EH (cell line): ENCODE results near the gene TIMM17B.

Source experiments
- DNase-seq: peaks from one replicate; pipeline ENCODE4 v3.0.0-alpha.2; 2015; ENCODE audit warnings: low read depth

Gene TIMM17B

DNA sequence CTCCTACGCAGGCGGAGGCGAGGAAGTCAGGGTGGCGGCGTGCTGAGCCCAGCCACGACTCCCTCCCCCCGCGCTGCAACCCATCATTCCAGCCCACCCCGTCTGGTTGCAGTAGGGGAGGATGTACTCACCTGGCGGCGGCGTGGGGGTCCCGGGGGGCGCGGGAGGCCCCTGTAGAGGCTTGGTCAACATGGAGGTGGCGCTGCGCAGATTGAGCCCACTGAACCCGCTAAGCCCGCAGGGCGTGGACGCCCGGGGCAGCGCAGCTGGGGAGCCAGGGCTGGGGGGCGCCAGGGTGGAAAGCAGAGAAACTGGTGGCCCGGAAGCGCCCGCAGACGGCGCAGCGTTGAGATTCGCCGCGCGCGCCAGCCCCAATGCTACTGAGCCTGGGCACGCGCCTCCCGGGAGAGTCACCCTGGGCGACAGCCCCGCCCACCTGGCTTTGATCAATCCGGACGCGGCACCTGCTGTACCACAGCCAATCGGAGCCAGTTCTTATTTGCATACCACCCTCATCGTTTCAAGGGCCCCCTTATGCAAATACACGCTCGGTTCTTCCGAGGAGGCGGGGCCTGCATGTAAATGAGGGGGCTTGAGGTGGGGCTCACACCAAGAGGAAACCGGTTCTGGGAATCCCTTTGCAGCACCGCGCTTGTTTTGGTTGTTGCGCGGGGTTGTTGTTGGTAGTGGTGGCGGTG is 21.2 kb upstream of the TIMM17B start, which contains the start of gene PIM2:
Gene PIM2, minus strand, starts transcription at position 382 of the 698 bp plus-strand sequence. Its CDS starts 190 bp downstream, at position 192.
- DNase-seq = peak; percentile 88

DNA sequence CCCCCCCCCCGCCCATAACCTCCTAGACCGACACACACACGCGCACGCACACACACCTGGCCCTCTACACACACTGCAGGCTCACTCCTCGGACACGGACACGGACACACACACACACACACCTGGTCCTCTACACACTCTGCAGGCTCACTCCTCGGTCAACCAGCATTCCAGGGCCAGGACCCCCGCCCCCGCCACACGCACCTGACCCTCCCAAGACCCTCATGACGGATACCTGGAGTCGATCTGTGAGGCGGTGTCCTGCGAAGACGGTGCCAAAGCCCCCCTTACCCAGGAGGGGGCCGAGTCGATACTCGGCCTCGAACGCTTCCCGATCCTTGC is 20.7 kb upstream of the TIMM17B start:
- no peak for DNase-seq

DNA sequence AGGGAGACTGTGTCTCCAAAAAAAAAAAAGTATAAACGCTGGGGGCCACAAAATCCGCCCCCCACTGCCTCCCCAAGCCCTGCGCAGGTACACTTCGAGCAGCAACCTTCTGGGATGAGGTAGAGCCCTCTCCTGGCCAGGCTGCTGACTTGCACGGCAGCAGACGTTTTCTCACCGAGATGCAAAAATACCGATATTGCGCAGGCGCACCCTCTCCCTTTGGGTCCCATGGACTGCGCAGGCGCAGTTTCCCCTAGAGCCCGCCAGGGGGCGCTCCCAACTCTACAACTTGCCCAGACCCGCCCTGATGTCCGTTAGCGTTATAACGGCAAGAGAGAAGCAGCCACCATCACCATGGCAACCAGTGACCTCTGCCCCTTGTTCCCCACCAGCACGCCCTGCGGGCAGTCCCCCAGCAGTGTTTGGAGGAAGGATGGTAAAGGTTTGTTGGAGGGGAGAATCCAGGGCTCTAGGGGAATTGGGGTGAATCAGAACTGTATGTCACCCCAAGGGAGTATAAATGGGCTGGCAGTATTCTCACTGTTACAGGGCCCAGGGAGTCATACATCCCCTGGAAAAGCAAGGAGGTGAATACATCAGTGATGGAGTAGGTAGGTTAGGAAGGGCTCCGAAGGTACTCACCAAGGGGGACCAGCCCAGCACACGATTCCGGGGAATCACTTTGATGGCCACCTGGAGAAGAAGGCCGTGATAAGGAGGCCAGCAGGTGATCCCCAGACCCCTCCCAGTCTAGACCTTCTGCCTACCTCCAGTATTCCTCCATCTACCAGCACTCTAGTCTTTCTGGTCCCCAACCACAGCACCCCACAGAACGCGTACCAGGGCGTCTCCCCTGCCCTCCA is 19.8 kb upstream of the TIMM17B start:
- peak; percentile 90 for DNase-seq

DNA sequence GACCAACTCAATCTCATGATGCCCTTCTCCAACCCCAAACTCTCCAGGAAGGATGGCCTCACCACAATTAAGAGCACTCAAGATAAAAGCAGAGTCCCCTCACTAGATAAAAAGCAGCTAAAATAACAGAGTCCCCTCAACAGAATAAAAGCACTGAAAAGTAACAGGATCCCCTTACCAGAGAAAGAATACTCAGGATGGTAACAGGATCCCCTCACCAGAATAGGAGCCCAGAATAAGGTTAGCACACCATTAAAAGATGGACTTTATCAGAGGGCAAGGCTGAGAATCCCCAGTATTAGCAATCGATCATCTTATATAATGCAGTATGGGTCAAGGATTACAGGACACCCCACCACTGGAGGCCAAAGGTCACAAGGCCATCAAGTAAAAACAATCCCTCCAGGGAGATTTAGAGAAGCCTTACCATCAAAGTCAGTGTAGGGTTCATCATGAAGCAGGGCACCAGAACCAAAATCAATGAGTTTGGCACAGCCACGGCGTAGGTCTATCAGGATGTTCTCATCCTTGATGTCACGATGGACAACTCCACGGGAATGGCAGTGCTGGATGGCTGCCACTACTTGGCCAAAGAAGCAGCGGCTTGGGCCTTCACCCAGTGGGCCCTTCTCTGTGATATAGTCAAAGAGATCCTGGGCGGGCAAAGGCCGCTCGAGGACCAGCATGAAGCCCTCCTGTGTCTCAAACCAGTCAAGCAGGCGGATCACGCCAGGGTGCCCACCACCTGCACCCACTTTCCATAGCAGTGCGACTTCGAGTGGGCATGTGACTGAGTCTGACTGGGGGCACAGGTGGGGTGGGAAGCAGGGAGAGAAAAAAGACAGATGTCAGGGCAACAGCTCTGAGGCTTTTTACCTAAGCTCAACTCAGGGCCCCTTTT is 17.3 kb upstream of the TIMM17B start:
- no peak for DNase-seq

DNA sequence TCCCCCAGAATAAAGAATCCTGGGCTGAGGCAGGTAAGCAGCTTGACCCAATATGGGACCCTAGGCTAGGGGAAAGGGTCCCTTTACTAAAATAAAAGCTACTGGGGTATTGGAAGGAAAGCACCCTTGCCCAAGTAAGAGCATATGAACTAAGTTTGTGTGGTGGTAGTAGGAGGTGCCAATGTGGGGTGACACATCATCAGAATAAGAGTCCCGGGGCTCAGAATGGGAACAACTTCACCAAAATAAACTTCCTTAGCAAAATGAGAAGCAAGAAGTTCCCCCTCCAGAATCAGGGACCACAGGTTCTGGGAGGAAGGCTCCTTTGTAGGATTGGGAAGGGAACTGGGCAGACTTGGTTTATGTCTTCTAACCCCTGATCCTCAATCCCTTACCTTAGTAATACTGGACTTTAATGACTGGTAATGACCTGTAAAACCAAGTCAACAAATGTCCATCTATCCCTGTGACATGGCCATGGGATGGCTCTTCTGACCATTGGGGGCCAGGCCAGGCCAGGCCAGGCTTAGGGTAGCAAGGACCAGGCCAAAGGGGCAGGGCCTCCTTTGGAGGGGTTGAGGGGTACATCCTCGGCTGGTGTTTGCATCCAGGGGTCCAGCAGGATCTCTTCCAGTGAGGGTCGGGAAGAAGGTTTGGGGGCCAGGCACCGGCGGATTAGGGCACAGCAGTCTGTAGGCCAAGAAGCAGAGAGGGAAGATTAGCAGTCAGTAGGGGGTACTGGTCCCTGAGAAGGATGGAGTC is 16.2 kb upstream of the TIMM17B start:
- no peak for DNase-seq

DNA sequence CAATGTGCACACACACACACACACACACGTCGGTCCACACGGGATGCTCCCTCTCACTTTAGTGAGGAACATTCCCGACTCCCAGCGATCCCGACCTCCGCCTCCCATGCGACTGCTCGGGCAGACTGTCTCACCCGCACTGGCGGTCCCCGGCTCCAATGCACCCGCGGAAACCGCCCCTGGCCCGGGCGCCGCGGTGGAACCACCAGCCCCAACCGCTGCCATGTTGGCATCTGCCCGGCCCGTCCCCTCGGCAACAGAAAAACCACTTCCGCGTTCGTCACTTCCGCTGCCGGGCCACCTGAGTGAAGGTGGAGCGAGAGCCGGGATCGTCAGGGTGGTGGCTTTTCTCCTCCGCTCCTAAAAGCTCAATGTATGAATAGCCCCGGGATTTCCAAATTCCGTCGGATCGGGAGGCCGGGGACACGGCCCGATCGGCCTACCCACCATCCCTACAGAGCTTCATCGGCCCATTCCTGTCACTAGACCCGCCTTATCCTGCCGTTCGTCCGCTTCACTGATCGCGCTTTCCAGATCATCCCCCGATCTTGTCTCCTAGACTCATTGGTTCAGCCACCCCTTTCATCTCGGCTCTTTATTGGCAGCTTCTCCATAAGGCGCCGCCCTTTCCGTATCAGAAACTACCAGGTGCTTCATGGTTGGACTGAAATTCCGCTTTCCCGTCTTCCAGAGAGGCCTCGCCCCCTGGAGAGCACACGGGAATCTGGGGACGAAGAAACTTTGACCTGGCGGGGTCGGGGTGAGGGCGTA is 14.0 kb upstream of the TIMM17B start, which contains the start of gene SLC35A2:
Gene SLC35A2, minus strand, starts transcription at position 235 of the 771 bp plus-strand sequence. Its CDS starts 10 bp downstream, at position 225.
- peak; percentile 77 for DNase-seq

DNA sequence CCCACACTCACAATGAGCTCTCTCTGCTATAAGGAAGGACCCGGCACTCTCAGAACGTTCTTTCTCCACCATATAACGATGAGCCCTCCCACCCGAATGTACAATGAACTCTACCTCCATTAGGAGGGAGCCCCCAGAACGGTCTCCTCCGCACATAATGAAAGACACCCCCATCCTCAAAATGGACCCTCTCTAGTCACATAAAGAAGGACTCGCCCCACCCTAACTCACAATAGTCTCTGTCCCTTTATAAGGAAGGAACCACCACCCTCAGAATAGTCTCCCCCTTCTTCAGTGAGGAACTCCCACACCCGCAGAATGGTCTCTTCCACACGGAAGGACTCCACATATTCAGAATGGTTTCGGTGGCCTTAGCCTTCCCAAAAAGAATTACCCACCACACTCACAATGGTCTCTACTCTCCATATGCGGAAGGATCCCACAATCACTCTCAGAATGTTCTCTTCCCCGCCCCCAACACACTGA is 13.4 kb upstream of the TIMM17B start:
- DNase-seq = peak; percentile 44

DNA sequence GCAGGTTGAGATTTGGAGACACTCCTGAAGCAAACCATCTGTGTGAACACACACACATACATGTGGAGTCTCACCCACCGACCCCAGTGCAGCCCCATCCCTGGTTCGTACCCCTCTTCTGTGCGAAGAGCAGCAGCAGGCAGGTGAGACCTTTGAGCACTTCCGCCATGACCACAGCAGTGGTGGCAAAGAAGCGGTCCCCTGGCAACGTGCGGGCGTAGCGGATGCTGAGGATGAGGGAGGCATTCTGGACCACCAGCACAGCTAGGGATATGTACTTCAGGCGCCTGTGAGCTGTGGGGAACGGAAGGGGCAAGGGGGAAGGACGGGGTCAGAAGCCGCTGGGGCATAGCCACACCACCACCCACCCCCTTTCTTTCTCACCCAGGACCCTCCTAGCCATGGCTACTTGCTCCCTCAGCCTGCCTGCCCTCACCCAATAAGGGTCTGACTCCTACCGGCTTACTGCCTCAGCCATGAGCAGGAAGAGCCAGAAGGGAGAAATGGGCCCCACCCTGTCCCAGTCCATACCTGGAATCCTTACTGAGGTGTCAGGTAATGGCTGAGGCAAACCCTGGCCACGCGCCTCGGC is 12.2 kb upstream of the TIMM17B start:
- no peak for DNase-seq

DNA sequence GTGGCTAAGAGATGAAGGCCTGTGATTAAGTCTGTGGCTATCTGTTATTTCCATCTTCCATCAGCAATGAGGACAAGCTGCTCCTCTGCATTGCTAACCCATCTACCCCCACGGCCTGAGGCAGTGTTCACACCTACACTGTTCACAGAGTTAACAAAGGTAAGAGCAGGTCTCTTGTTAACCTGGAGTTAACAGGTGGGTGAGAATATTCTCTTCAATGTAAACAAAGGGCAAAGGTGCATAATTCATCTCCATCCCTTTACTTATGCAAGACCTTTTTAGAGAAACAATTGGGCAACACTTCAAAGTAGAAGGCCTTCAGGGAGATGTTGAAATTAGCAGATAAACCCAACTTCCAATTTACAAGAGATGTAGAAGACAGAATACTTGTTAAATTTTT is 11.0 kb upstream of the TIMM17B start:
- DNase-seq = no peak

DNA sequence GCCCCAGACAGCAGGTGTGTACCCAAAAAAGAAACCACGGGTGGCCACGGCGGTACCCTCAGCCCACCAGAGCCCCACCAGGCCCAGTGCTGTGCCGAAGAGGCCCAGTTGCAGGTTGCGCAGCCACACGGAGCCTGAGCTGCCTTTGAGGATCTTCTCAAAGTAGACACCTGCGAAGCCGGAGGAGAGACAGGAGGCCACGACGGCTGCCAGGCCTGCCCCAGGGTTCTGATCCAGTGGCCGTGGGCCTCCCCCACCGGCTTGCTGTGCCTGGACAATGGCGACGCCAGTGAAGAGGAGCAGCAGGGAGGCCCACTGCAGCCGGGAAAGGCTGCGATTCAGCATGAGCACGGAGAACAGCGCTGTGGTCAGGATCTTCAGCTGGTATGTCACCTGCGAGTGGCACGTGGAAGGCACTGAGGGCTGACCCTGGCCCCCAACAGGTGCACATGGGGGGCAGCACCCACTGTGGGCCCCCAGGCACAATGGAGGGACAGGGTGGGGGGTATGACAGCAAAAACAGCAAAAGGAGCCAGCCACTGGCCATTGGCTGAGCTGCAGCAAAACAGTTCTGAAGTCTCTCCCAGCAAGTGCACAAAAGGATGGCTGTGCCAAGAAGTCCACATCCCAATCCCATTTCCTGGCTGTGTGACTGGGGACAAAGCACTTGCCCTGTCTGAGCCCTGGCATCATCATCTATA is 7.7 kb upstream of the TIMM17B start:
- DNase-seq = no peak

DNA sequence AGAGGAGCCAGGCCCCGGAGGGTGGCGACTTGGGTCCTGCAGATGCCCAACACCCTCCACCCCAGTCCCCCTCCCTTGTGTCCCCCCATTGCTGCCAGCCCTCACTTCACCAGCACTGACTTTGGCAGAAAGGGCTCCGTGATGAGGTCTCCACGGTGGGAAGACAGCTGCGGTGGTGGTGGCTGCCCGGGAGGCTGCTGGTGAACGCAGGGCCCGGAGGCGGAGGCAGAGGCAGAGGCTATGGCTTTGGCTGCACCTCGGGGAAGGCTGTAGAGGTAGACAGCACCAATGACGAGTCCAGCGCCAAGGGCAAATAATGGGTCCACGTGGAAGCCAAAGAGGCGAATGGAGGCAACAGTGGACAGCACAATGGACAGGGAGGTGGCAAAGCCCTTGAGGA is 7.1 kb upstream of the TIMM17B start:
- DNase-seq = no peak

DNA sequence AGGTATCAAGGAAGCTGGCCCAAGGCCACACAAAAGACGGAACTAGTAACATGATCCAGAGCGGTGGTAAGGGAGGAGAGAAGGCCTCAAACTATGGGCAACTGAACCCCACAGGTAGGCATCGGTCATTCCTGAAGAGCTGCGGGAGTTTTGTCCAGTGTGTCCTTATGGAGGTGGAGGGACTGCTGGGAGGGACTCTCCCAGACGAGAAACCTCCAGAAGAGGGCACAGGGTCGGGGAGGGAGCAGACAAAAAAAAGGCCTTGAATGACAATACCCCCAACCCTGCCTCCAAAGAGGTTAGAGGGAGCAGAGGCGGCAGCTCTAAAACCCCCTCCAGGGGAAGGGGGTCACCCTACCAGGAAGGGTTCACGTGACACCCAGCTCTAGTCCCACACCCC is 6.6 kb upstream of the TIMM17B start:
- no peak for DNase-seq

DNA sequence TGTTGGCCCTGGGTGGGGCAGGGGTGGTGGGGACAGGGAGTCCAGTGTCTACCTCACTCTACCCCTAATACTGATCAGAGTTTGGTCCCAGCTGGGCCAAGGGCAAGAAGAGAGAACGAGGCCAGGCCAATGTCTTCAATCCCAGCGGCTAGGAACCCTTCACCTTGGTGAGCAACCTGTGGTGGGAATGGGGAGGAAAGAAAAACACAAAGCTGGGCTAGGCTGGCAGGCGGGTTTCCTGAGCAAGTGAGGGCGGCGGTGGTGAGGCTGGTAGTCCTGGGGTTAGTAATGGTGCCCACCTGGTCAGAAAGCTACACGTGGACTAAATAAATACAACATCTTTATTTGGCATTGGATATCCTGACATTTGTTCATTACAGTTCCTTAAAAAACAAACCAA is 5.7 kb upstream of the TIMM17B start:
- DNase-seq = no peak

DNA sequence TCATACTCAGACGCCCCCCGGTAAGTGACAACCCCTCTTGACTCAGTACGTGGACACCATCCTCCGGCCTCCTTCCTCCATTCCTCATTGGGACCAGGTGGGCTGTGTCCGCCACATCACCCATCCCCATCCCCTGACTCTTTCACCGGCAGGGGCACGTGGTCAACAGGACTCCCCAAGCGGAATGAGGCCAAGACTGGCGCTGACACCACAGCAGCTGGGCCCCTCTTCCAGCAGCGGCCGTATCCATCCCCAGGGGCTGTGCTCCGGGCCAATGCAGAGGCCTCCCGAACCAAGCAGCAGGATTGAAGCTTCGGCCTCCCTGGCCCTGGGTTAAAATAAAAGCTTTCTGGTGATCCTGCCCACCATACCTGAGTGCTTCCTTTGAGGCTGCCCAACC is 5.2 kb upstream of the TIMM17B start:
- DNase-seq = no peak

DNA sequence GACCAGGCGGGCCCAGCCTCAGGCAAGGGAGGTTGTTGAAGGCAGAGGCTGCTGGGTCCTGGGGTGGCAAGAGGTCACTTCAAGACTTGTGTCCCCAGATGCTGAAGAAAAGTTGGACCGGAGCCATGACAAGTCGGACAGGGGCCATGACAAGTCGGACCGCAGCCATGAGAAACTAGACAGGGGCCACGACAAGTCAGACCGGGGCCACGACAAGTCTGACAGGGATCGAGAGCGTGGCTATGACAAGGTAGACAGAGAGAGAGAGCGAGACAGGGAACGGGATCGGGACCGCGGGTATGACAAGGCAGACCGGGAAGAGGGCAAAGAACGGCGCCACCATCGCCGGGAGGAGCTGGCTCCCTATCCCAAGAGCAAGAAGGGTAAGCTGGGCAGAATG is 4.6 kb upstream of the TIMM17B start:
- DNase-seq = no peak

DNA sequence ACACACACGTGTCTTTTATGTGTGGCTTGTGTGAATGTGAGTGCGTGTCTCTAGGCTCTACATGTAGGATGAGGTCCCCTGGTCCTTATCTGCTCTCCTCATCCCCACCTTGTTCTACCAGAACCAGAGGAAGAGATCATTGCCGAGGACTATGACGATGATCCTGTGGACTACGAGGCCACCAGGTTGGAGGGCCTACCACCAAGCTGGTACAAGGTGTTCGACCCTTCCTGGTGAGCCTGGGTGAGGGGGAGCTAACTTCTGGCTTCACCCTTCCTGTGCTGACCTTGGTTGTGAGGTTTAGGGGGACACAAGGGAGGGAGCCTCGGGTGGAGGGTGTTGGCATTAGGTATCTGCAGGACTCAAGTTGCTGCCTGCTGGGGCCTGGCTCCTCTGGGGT is 3.5 kb upstream of the TIMM17B start:
- DNase-seq = no peak

DNA sequence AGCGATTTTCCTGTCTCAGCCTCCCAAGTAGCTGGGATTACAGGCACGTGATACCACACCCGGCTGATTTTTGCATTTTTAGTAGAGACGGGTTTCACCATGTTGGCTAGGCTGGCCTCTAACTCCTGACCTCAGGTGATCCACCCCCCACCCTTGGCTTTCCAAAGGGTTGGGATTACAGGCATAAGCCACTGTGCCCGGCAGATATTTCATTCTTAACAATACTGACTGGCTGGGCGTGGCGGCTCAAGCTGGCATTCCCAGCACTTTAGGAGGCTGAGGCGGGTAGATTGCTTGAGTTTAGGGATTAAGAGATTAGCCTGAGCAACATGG is 1.5 kb upstream of the TIMM17B start:
- DNase-seq = no peak

DNA sequence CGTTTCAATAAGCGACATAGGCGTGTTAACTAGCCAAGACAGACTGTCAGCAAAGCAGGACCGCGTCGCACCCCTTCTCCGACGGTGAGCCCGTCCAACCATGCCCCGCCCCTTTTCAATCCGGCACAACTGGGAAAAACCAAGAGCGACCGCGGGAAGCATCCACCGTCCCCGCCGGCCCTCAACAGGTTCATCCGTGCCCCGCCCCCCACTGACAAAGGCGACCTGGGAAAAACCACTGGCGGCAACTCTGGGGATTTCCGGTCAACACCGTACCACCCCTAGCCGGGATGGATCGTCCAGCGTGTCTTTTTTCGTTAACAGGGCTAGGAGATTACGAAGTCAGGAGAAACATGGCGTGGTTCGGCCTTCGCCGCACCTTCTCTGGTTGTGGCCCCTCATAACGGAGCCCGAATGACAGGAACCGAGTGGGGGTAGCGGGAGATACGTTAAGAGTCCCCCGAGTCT is 377 bp downstream of the TIMM17B start:
- peak; percentile 75 for DNase-seq

DNA sequence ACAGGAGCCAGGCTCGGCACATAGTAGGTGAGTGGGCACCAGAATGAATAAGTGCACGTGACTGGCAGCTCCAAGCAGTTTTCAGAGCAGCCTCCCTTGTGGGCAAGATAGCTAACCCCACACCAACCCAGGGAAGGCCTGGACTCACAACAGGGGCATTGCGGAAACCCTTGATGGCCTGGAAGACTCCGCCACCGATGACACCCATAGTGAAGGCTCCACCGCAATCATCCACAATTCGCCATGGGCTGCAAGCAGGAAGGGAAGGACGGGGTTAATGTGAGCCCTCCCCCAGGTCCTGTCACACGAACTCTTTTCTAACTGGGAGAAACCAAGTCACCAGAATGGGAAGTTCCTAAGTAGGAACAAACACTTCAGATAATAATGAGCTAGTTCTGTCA is 957 bp downstream of the TIMM17B start:
- peak; percentile 42 for DNase-seq

DNA sequence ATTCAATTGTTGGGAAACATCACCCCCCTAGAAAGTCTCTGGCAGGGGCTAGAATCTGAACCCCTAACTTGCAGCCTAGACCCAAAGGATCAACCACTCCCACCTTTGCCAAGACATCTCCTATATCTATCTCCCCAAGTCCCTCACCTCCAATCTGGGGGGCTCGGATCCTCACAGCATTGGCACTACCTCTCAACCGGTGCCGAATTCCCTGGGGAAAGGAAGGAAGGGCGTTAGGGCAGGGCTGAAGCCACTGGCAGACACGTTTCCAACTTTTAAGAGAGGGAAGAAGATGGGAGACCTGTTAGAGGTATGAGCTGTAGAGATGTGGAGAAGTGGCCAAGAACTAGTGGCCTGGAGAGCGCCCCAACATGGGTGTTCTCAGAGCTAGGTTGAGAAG is 2.7 kb downstream of the TIMM17B start:
- DNase-seq = no peak
